ENCODE results near the gene GNAL.
A peak's percentile ranks its signal among the peaks of the same experiment; 100 is the strongest.

Gene GNAL

DNA sequence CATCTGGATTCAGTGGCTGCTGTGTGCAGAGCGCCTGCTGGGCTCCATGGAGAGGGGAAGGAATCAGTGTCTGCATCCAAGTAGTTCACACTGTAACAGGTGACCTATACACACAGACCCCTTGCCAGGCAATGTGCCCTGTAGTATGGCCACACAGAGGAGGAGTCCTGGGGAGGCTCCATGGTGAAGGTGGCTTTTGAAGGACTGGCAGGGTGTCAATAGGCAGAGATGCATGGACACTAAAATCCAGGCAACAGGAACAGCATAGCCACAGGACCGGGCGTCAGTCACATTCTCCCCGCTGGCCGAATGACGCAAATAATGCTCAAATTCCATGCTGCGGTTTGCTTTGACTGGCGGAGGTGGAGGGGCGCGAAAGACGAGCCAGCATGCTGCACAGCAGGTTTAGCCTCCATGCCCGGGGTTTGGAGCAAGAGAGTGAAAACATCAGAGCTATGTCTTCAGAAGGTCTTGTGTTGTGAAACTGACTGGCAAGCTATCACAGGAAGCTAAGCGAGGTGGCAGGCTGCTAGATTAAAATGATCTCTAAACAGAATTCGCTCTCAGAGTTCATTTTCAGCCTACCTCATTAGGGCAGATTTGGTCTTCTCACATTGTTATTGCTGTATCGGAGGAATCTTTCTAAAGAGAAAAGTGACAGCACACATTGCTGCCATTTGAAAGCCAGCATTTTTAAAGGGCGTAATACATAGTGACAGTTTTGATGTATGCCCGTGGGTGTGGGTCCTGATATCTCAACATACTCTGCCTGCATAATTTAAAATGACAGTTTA lies 161.0 kb downstream of the GNAL start:
- H3K27ac ChIP-seq (ENCODE audit: extremely low read depth, low read depth, low read length): peak overlapping the region; percentile 58
- CTCF ChIA-PET: interaction anchor here (0.9 to 2.5 kb wide), 6 partner anchors 9 to 195 kb away, joined by 3 to 10 read pairs (median 3); no protein-coding TSS in a partner anchor
- peaks cover 0 to 3% of the 10 kb centered on the region in 2 experiments for H3K36me3 ChIP-seq (ENCODE audit: control insufficient read depth in 2 of 2, insufficient read depth in 1 of 2, low read length in 2 of 2)
- H3K4me1 ChIP-seq (ENCODE audit: control insufficient read depth, insufficient read depth, low read length): peaks cover 8% of the 10 kb centered on the region; the same call in 1 of the 2 replicates
- H3K9me3 ChIP-seq (ENCODE audit: control insufficient read depth, insufficient read depth, low read depth, low read length): no peaks in the 10 kb centered on the region
- POLR2A ChIA-PET: interaction anchor here (0.6 to 2.0 kb wide), 5 partner anchors 12 to 1034 kb away, joined by 3 to 5 read pairs (median 4); partner anchors contain the start of gene IMPA2
- H3K4me3 ChIP-seq (ENCODE audit: low read depth, low read length): peak overlapping the region; percentile 41
- no peak for TF ChIP-seq ZNF48 (tag by site-specific recombination; IDR thresholded peaks at IDR 0.05)
- no peak; the same call in 1 of the 2 replicates for TF ChIP-seq YY1 (tag by site-specific recombination; IDR thresholded peaks at IDR 0.05)
- TF ChIP-seq, protein P1, sequence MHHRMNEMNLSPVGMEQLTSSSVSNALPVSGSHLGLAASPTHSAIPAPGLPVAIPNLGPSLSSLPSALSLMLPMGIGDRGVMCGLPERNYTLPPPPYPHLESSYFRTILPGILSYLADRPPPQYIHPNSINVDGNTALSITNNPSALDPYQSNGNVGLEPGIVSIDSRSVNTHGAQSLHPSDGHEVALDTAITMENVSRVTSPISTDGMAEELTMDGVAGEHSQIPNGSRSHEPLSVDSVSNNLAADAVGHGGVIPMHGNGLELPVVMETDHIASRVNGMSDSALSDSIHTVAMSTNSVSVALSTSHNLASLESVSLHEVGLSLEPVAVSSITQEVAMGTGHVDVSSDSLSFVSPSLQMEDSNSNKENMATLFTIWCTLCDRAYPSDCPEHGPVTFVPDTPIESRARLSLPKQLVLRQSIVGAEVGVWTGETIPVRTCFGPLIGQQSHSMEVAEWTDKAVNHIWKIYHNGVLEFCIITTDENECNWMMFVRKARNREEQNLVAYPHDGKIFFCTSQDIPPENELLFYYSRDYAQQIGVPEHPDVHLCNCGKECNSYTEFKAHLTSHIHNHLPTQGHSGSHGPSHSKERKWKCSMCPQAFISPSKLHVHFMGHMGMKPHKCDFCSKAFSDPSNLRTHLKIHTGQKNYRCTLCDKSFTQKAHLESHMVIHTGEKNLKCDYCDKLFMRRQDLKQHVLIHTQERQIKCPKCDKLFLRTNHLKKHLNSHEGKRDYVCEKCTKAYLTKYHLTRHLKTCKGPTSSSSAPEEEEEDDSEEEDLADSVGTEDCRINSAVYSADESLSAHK (tag by site-specific recombination; IDR thresholded peaks at IDR 0.05): peak; percentile 24; the same call in 1 of the 2 replicates
- TF ChIP-seq ZIC2 (tag by site-specific recombination; IDR thresholded peaks at IDR 0.05): peak; percentile 100
- no peak for TF ChIP-seq ZNF670 (tag by site-specific recombination; IDR thresholded peaks at IDR 0.05; ENCODE audit: low read depth)
- no peak for TF ChIP-seq ZNF302 (tag by site-specific recombination; IDR thresholded peaks at IDR 0.05; ENCODE audit: low read depth)
- TF ChIP-seq, protein P2, sequence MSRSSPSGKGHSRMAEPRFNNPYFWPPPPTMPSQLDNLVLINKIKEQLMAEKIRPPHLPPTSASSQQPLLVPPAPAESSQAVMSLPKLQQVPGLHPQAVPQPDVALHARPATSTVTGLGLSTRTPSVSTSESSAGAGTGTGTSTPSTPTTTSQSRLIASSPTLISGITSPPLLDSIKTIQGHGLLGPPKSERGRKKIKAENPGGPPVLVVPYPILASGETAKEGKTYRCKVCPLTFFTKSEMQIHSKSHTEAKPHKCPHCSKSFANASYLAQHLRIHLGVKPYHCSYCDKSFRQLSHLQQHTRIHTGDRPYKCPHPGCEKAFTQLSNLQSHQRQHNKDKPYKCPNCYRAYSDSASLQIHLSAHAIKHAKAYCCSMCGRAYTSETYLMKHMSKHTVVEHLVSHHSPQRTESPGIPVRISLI (tag by site-specific recombination; IDR thresholded peaks at IDR 0.05): no peak
- no peak for TF ChIP-seq ZNF426 (tag by site-specific recombination; IDR thresholded peaks at IDR 0.05)
- TF ChIP-seq, protein P3, sequence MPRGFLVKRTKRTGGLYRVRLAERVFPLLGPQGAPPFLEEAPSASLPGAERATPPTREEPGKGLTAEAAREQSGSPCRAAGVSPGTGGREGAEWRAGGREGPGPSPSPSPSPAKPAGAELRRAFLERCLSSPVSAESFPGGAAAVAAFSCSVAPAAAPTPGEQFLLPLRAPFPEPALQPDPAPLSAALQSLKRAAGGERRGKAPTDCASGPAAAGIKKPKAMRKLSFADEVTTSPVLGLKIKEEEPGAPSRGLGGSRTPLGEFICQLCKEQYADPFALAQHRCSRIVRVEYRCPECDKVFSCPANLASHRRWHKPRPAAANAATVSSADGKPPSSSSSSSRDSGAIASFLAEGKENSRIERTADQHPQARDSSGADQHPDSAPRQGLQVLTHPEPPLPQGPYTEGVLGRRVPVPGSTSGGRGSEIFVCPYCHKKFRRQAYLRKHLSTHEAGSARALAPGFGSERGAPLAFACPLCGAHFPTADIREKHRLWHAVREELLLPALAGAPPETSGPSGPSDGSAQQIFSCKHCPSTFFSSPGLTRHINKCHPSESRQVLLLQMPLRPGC (tag by site-specific recombination; IDR thresholded peaks at IDR 0.05): peak; percentile 81
- peak; percentile 61 for TF ChIP-seq SP7 (tag by site-specific recombination; IDR thresholded peaks at IDR 0.05)
- TF ChIP-seq, protein P4, sequence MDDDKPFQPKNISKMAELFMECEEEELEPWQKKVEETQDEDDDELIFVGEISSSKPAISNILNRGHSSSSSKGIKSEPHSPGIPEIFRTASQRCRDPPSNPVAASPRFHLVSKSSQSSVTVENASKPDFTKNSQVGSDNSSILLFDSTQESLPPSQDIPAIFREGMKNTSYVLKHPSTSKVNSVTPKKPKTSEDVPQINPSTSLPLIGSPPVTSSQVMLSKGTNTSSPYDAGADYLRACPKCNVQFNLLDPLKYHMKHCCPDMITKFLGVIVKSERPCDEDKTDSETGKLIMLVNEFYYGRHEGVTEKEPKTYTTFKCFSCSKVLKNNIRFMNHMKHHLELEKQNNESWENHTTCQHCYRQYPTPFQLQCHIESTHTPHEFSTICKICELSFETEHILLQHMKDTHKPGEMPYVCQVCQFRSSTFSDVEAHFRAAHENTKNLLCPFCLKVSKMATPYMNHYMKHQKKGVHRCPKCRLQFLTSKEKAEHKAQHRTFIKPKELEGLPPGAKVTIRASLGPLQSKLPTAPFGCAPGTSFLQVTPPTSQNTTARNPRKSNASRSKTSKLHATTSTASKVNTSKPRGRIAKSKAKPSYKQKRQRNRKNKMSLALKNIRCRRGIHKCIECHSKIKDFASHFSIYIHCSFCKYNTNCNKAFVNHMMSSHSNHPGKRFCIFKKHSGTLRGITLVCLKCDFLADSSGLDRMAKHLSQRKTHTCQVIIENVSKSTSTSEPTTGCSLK (tag by site-specific recombination; IDR thresholded peaks at IDR 0.05): no peak
- TF ChIP-seq, protein P5, sequence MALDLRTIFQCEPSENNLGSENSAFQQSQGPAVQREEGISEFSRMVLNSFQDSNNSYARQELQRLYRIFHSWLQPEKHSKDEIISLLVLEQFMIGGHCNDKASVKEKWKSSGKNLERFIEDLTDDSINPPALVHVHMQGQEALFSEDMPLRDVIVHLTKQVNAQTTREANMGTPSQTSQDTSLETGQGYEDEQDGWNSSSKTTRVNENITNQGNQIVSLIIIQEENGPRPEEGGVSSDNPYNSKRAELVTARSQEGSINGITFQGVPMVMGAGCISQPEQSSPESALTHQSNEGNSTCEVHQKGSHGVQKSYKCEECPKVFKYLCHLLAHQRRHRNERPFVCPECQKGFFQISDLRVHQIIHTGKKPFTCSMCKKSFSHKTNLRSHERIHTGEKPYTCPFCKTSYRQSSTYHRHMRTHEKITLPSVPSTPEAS (tag by site-specific recombination; IDR thresholded peaks at IDR 0.05): no peak
- TF ChIP-seq GLIS2 (tag by site-specific recombination; IDR thresholded peaks at IDR 0.05): peak; percentile 52; the same call in 1 of the 2 replicates
- TF ChIP-seq ZNF660 (tag by site-specific recombination; IDR thresholded peaks at IDR 0.05): no peak; the same call in 1 of the 2 replicates
- no peak for TF ChIP-seq ZNF174 (tag by site-specific recombination; IDR thresholded peaks at IDR 0.05)
- TF ChIP-seq ZFHX2 (tag by site-specific recombination; conservative IDR thresholded peaks at IDR 0.05): peak; percentile 14; the same call in 1 of the 2 replicates
- no peak for TF ChIP-seq ZNF560 (tag by site-specific recombination; IDR thresholded peaks at IDR 0.05; ENCODE audit: borderline replicate concordance)
- TF ChIP-seq ZNF404 (tag by site-specific recombination; IDR thresholded peaks at IDR 0.05): no peak
- peak; percentile 58 for TF ChIP-seq ZNF341 (tag by site-specific recombination; IDR thresholded peaks at IDR 0.05; ENCODE audit: low read depth)
- TF ChIP-seq ZNF211 (tag by site-specific recombination; IDR thresholded peaks at IDR 0.05; ENCODE audit: low read depth): no peak
- TF ChIP-seq GLIS1 (tag by site-specific recombination; IDR thresholded peaks at IDR 0.05): peak; percentile 62
- TF ChIP-seq, protein P6, sequence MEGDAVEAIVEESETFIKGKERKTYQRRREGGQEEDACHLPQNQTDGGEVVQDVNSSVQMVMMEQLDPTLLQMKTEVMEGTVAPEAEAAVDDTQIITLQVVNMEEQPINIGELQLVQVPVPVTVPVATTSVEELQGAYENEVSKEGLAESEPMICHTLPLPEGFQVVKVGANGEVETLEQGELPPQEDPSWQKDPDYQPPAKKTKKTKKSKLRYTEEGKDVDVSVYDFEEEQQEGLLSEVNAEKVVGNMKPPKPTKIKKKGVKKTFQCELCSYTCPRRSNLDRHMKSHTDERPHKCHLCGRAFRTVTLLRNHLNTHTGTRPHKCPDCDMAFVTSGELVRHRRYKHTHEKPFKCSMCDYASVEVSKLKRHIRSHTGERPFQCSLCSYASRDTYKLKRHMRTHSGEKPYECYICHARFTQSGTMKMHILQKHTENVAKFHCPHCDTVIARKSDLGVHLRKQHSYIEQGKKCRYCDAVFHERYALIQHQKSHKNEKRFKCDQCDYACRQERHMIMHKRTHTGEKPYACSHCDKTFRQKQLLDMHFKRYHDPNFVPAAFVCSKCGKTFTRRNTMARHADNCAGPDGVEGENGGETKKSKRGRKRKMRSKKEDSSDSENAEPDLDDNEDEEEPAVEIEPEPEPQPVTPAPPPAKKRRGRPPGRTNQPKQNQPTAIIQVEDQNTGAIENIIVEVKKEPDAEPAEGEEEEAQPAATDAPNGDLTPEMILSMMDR (tag by site-specific recombination; IDR thresholded peaks at IDR 0.05): peak; percentile 34
- TF ChIP-seq FEZF1 (tag by site-specific recombination; IDR thresholded peaks at IDR 0.05): peak; percentile 67; the same call in 1 of the 2 replicates
- TF ChIP-seq KLF10 (tag by site-specific recombination; IDR thresholded peaks at IDR 0.05): no peak
- peak; percentile 37 for TF ChIP-seq ZNF366 (tag by site-specific recombination; conservative IDR thresholded peaks at IDR 0.05)
- peak; percentile 69 for TF ChIP-seq ZNF843 (tag by site-specific recombination; IDR thresholded peaks at IDR 0.05)
- TF ChIP-seq GFI1B (tag by site-specific recombination; IDR thresholded peaks at IDR 0.05): peak; percentile 34; the same call in 1 of the 2 replicates

Data from HEK293 (cell line).